Measurements from ENCODE around the gene TMEM141. TPM values are rescaled to one million over a fixed set of nuclear protein-coding genes. Genes with fewer than 3 reads are reported as not detected.

The TMEM141 gene
- total RNA-seq, 1 donor from 2014 or later = 28.7 TPM

DNA sequence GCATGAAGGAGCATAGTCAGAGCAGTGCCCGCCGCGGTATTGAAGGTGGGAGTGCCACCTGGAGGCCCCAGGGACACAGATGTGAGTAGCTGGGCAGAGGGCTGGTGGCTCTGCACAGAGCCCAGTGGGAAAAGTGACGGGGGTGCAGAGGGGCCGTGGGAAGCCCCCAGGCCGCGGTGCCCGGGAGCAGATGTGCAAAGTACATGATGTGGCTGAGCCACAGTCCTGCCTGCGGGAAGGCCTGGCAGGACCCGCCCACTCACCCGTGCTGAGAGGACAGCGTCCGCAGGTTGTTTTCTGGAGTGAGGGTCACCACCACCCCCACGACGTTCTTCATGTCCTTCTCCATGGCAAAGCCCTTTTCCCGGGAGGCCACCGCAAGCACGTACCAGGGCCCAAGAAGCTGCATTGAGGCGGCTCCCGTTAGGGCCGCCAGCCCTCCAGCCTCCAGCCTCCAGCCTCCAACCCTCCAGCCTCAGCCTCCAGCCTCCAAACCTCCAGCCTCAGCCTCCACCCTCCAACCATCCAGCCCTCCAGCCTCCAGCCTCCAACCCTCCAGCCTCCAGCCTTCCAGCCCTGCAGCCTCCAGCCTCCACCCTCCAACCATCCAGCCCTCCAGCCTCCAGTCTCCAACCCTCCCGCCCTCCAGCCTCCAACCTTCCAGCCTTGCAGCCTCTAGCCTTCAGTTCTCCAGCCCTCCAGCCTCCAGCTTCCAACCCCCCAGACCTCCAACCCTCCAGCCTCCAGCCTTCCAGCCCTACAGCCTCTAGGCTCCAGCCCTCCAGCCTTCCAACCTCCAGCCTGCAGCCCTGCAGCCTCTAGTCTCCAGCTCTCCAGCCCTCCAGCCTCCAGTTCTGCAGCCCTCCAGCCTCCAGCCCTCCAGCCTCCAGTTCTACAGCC, 43.7 kb upstream of the TMEM141 start:
- no peaks in the 10 kb centered on the region for H3K9me3 ChIP-seq (ENCODE audit: control insufficient read depth in 3 of 3, low read length in 3 of 3)

DNA sequence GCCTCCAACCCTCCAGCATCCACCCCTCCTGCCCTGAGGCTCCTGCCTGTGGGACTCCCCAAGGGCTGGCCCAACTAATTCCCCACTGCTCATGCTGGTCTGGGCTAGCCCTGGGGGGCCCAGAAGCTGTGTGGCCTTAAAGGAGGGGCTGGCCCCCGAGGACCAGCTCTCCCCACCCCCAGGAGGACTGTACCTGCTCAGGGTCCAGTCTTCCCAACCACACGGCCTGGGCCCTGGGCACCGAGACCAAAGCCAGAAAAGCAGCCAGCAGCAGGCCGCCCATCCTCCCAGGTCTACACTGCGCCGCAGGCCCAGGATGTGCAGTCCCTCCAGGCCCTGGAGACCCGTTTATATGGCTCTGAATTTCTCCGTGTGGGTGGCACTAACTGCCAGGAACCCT, 42.9 kb upstream of the TMEM141 start, which contains the start of gene LCN6:
TSS of gene LCN6 (minus strand) at position 325 of the 400 bp plus-strand sequence. CDS start at position 283, 42 bp downstream.
- Histone ChIP-seq H3K4me3 (ENCODE audit: low read length in 3 of 3) (no peak within 1 kb of the TSS), H3K27me3 (ENCODE audit: control insufficient read depth in 3 of 3, insufficient read depth in 3 of 3, low read length in 3 of 3) (peaks cover under 1 to 18% (median 10%) of the 10 kb centered on the region in 3 donors), H3K27ac (ENCODE audit: low read depth, low read length) (no peak within 1 kb of the TSS), H3K9me3 (ENCODE audit: control insufficient read depth in 3 of 3, low read length in 3 of 3) (no peaks in the 10 kb centered on the region), H3K9ac (ENCODE audit: low read depth in 1 of 3, low read length in 3 of 3) (no peak within 1 kb of the TSS), H3K36me3 (ENCODE audit: control insufficient read depth in 3 of 3, insufficient read depth in 3 of 3, low read length in 3 of 3) (no peaks in the 10 kb centered on the region), H3K4me1 (ENCODE audit: control insufficient read depth in 3 of 3, insufficient read depth in 3 of 3, low read length in 3 of 3) (peaks cover 0 to 10% (median 0%) of the 10 kb centered on the region in 3 donors)

More for the DNA sequence above, 43.7 kb upstream of the TMEM141 start:
- Histone ChIP-seq H3K4me1 (ENCODE audit: control insufficient read depth in 3 of 3, insufficient read depth in 3 of 3, low read length in 3 of 3) (peaks cover 0 to 15% (median 0%) of the 10 kb centered on the region in 3 donors), H3K9ac (ENCODE audit: low read depth in 1 of 3, low read length in 3 of 3) (no peak overlapping the region), H3K4me3 (ENCODE audit: low read length in 3 of 3) (no peak overlapping the region), H3K27ac (ENCODE audit: low read depth, low read length) (no peak overlapping the region), H3K36me3 (ENCODE audit: control insufficient read depth in 3 of 3, insufficient read depth in 3 of 3, low read length in 3 of 3) (no peaks in the 10 kb centered on the region), H3K27me3 (ENCODE audit: control insufficient read depth in 3 of 3, insufficient read depth in 3 of 3, low read length in 3 of 3) (peaks cover 8 to 26% (median 18%) of the 10 kb centered on the region in 3 donors)

DNA sequence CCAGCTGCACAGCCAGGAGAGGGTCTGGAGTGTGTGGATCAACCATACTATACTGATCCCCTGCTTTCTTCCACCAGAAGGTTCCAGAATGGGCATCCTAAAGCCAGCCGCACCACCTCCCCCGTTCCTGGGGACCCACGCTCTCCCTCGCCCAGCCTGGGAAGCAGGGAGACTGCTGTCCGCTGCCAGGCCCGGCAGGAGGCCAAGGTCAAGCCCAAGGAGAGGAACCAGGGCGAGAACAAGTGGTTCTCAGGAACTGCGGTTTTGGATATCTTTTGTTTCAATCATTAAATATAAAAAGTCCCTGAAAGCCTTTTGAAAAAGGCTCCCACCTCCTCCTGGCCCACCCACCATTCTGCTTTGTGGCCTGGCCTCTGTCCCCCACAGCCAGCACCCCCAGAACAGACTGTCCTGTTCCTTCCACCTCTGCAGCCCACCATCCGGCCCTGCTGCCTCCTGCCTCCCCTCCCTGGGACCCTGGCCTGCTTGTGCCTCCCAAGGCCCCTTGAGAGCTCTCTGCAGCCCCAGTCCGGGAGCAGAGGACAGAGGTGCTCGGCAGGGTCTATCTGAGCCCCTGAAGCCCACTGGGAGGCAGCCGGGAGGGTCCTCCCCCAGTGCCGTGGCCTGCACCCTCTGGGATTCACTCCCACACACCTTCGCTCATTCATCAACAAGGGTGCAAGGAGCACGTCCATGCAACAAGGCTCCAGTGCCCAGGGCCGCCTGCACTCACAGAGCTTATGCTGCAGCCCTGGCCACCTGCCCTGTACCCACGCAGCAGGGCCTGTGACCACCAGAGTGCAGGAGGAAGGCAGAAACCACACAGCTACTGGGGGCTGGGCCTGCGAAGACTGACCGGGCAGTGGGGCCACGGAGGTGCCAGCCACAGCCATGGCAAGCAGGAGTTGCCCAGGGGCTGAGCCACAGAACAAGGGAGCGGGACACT, 42.2 kb upstream of the TMEM141 start:
- Histone ChIP-seq H3K4me1 (ENCODE audit: control insufficient read depth in 3 of 3, insufficient read depth in 3 of 3, low read length in 3 of 3) (peaks cover 0 to 10% (median 0%) of the 10 kb centered on the region in 3 donors), H3K9ac (ENCODE audit: low read depth in 1 of 3, low read length in 3 of 3) (no peak overlapping the region), H3K9me3 (ENCODE audit: control insufficient read depth in 3 of 3, low read length in 3 of 3) (no peaks in the 10 kb centered on the region), H3K4me3 (ENCODE audit: low read length in 3 of 3) (no peak overlapping the region), H3K27me3 (ENCODE audit: control insufficient read depth in 3 of 3, insufficient read depth in 3 of 3, low read length in 3 of 3) (peaks cover 0 to 10% (median 3%) of the 10 kb centered on the region in 3 donors), H3K36me3 (ENCODE audit: control insufficient read depth in 3 of 3, insufficient read depth in 3 of 3, low read length in 3 of 3) (no peaks in the 10 kb centered on the region), H3K27ac (ENCODE audit: low read depth, low read length) (no peak overlapping the region)

DNA sequence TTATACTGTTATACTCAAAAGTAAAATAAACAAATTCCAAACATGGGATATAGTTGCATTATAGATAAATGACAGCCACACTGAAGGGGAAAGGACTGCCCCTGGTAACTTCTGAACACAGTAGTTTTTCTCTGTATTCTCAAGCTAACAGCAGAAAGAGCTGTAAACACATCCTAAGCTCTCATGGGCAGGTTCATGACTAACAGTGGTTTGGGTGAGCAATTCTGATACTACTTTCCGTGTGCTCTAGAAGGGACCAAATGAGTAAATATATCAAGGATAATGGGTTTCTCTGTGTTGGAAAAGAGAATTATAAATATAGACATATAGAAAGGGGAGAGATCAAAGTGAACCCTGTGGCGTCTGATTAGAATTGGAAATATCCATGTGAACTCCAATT, 40.6 kb upstream of the TMEM141 start:
- H3K4me1 ChIP-seq (ENCODE audit: control insufficient read depth in 3 of 3, insufficient read depth in 3 of 3, low read length in 3 of 3) = peaks cover 0 to 10% (median 0%) of the 10 kb centered on the region in 3 donors
- H3K36me3 ChIP-seq (ENCODE audit: control insufficient read depth in 3 of 3, insufficient read depth in 3 of 3, low read length in 3 of 3) = no peaks in the 10 kb centered on the region
- no peak overlapping the region for H3K4me3 ChIP-seq (ENCODE audit: low read length in 3 of 3)
- H3K9ac ChIP-seq (ENCODE audit: low read depth in 1 of 3, low read length in 3 of 3) = no peak overlapping the region
- peaks cover 0 to 4% (median 0%) of the 10 kb centered on the region in 3 donors for H3K27me3 ChIP-seq (ENCODE audit: control insufficient read depth in 3 of 3, insufficient read depth in 3 of 3, low read length in 3 of 3)
- H3K9me3 ChIP-seq (ENCODE audit: control insufficient read depth in 3 of 3, low read length in 3 of 3) = peaks cover 0 to 1% (median under 1%) of the 10 kb centered on the region in 3 donors
- H3K27ac ChIP-seq (ENCODE audit: low read depth, low read length) = no peak overlapping the region

DNA sequence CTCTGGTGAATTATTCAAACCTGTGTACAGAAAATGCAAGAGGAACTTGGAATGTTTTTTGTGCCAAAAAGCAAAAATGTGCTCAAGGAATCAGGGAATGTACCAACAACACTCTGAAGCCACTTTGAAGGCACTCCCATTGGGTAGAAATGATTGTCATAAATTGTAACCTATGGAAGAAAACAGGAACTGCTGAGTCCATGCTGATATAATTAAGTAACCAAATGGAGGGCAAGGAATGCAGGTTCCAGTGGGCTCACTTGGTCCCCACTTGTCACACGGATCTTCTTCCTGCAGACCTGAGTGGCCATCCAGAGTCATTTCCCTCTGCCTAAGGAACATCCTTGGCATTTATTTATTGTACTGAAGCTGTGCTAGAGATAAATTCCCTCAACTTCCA, 39.9 kb upstream of the TMEM141 start:
- Histone ChIP-seq H3K9me3 (ENCODE audit: control insufficient read depth in 3 of 3, low read length in 3 of 3) (peaks cover 2 to 8% (median 7%) of the 10 kb centered on the region in 3 donors), H3K27ac (ENCODE audit: low read depth, low read length) (no peak overlapping the region), H3K27me3 (ENCODE audit: control insufficient read depth in 3 of 3, insufficient read depth in 3 of 3, low read length in 3 of 3) (peaks cover 0 to 4% (median 0%) of the 10 kb centered on the region in 3 donors), H3K36me3 (ENCODE audit: control insufficient read depth in 3 of 3, insufficient read depth in 3 of 3, low read length in 3 of 3) (no peaks in the 10 kb centered on the region), H3K4me3 (ENCODE audit: low read length in 3 of 3) (no peak overlapping the region), H3K4me1 (ENCODE audit: control insufficient read depth in 3 of 3, insufficient read depth in 3 of 3, low read length in 3 of 3) (peaks cover 0 to 10% (median 0%) of the 10 kb centered on the region in 3 donors), H3K9ac (ENCODE audit: low read depth in 1 of 3, low read length in 3 of 3) (no peak overlapping the region)

DNA sequence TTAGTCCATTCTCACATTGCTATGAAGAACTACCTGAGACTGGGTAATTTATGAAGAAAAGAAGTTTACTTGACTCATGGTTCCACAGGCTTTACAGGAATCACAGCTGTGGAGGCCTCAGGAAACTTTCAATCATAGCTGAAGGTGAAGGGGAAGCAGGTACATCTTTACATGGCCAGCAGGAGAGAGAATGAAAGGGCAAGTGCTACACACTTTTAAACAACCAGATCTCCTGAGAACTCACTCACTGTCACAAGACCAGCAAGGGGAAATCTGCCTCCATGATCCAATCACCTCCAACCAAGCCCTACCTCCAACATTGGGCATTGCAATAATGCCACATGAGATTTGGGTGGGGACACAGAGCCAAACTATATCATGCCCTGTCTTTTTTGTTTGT, 39.3 kb upstream of the TMEM141 start:
- no peak overlapping the region for H3K4me3 ChIP-seq (ENCODE audit: low read length in 3 of 3)

DNA sequence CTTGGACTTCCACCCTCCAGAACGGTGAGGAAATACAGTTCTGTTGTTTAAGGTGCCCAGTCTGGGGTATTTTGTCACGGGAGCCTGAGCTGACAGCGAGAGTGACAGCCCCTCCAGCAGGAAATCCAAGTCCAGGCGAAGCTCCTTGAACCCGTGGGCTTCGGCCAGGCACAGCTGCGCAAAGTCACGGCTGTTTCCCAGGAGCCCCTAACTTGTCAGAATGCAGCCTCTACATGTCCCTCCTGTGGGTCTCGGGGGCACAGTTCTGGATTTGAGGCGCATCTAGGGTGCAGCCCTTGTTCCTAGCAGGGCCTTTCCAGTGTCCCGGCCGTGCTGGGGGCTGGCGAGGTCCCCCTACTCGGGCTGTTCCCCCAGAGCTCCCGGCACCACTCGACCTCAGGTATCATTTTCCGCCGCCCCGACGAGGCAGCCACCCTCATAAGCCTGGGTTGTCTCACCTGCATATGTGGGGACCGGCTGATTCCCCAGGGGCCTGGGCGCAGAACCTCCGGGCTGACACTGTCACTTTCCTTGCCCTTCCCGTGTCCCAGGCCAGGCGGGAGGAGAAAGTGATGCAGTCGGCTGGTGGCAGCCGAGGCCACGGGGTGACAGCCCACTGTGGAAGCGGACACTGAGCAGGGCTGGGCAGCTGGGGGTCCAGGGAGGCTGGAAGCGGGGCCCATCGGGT, 37.6 kb upstream of the TMEM141 start:
- H3K36me3 ChIP-seq (ENCODE audit: control insufficient read depth in 3 of 3, insufficient read depth in 3 of 3, low read length in 3 of 3) = no peaks in the 10 kb centered on the region
- H3K4me1 ChIP-seq (ENCODE audit: control insufficient read depth in 3 of 3, insufficient read depth in 3 of 3, low read length in 3 of 3) = peaks cover 13 to 22% (median 22%) of the 10 kb centered on the region in 3 donors
- no peak overlapping the region for H3K9ac ChIP-seq (ENCODE audit: low read depth in 1 of 3, low read length in 3 of 3)
- no peak overlapping the region for H3K27ac ChIP-seq (ENCODE audit: low read depth, low read length)
- no peaks in the 10 kb centered on the region for H3K27me3 ChIP-seq (ENCODE audit: control insufficient read depth in 3 of 3, insufficient read depth in 3 of 3, low read length in 3 of 3)
- H3K4me3 ChIP-seq (ENCODE audit: low read length in 3 of 3) = no peak overlapping the region
- H3K9me3 ChIP-seq (ENCODE audit: control insufficient read depth in 3 of 3, low read length in 3 of 3) = peaks cover 2 to 9% (median 8%) of the 10 kb centered on the region in 3 donors

More for the DNA sequence above, 39.3 kb upstream of the TMEM141 start:
- Histone ChIP-seq H3K27ac (ENCODE audit: low read depth, low read length) (no peak overlapping the region), H3K36me3 (ENCODE audit: control insufficient read depth in 3 of 3, insufficient read depth in 3 of 3, low read length in 3 of 3) (no peaks in the 10 kb centered on the region), H3K4me1 (ENCODE audit: control insufficient read depth in 3 of 3, insufficient read depth in 3 of 3, low read length in 3 of 3) (peaks cover 0 to 10% (median 5%) of the 10 kb centered on the region in 3 donors), H3K27me3 (ENCODE audit: control insufficient read depth in 3 of 3, insufficient read depth in 3 of 3, low read length in 3 of 3) (peaks cover 0 to 4% (median 0%) of the 10 kb centered on the region in 3 donors), H3K9ac (ENCODE audit: low read depth in 1 of 3, low read length in 3 of 3) (no peak overlapping the region), H3K9me3 (ENCODE audit: control insufficient read depth in 3 of 3, low read length in 3 of 3) (peaks cover 2 to 9% (median 8%) of the 10 kb centered on the region in 3 donors)

DNA sequence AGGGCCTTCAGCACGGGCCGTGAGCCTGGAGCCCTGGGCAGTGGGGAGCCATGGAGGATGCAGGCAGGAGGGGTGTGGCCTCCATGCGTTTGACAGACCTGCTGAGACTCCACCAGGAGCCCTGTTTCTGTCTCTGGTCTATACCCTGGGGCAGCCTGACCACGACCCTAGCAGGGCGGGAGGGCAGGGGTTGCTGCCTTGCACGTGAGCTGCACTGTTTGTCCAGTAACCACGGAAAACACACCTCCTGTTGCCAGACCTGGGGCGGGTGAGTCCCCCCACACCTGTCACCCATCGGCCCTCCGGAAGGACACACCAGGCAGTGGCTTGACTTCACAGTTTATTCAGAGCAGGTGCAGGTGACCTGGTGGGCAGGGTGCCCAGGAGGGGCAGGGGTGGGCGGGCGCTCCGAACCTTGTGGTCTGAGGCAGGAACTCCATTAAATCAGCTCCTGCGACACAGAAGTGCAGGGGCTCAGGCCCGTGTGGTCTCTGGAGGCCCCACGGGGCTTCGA, 37.0 kb upstream of the TMEM141 start:
- Histone ChIP-seq H3K4me1 (ENCODE audit: control insufficient read depth in 3 of 3, insufficient read depth in 3 of 3, low read length in 3 of 3) (peaks cover 13 to 22% (median 18%) of the 10 kb centered on the region in 3 donors), H3K27ac (ENCODE audit: low read depth, low read length) (no peak overlapping the region), H3K9me3 (ENCODE audit: control insufficient read depth in 3 of 3, low read length in 3 of 3) (peaks cover 2 to 9% (median 8%) of the 10 kb centered on the region in 3 donors), H3K4me3 (ENCODE audit: low read length in 3 of 3) (no peak overlapping the region), H3K9ac (ENCODE audit: low read depth in 1 of 3, low read length in 3 of 3) (no peak overlapping the region), H3K36me3 (ENCODE audit: control insufficient read depth in 3 of 3, insufficient read depth in 3 of 3, low read length in 3 of 3) (no peaks in the 10 kb centered on the region), H3K27me3 (ENCODE audit: control insufficient read depth in 3 of 3, insufficient read depth in 3 of 3, low read length in 3 of 3) (no peaks in the 10 kb centered on the region)
